Skeletal muscle tissue (tissue), 4 donors: ENCODE data around the gene SPON1. TPM values are rescaled to one million over a fixed set of nuclear protein-coding genes. Genes with fewer than 3 reads are reported as not detected.
"Not testable (repeated sequence)": the region's sequence is repeated elsewhere in the genome, so short reads cannot be mapped to it uniquely, and the experiment has no call there.

Experiments
- H3K27ac ChIP-seq: one replicate; pipeline ENCODE4 v1.7.0; 2013; ENCODE audit warnings: mild to moderate bottlenecking, low read depth, low read length, inconsistent platforms
- H3K27me3 ChIP-seq, 3 donors: one replicate each; pipeline ENCODE4 v1.7.0; 2013; ENCODE audit warnings: low read length in 3 of 3; ENCODE audit not compliant: control insufficient read depth in 3 of 3, insufficient read depth in 3 of 3
- H3K36me3 ChIP-seq, 3 donors: one replicate each; pipeline ENCODE4 v1.7.0; 2013; ENCODE audit warnings: low read length in 3 of 3; ENCODE audit not compliant: control insufficient read depth in 3 of 3, insufficient read depth in 3 of 3
- H3K4me1 ChIP-seq, 3 donors: one replicate each; pipeline ENCODE4 v1.7.0; 2013; ENCODE audit warnings: low read length in 3 of 3, mild to moderate bottlenecking in 3 of 3; ENCODE audit not compliant: control insufficient read depth in 3 of 3, insufficient read depth in 3 of 3
- H3K4me3 ChIP-seq, 3 donors: one replicate each; pipeline ENCODE4 v1.7.0; 2013; ENCODE audit warnings: low read length in 3 of 3
- H3K9ac ChIP-seq, 3 donors: one replicate each; pipeline ENCODE4 v1.7.0; 2013; ENCODE audit warnings: low read length in 3 of 3, mild to moderate bottlenecking in 3 of 3, moderate library complexity in 2 of 3, low read depth in 1 of 3
- H3K9me3 ChIP-seq, 3 donors: one replicate each; pipeline ENCODE4 v1.7.0; 2013; ENCODE audit warnings: low read length in 3 of 3; ENCODE audit not compliant: control insufficient read depth in 3 of 3
- total RNA-seq: library from RNA; depleted of rRNA; stranded (reverse); fragments of >200 nt; gene quantifications from one replicate; pipeline ENCODE4 v1.2.3, GENCODE V29; 2014
- donor health status: Osteomylitis.

Gene SPON1
- total RNA-seq, 1 donor from 2014 or later: 20.4 TPM

- Histone ChIP-seq H3K4me1 (no peaks in the 10 kb centered on the region), H3K9ac (no peak overlapping the region), H3K9me3 (no peaks in the 10 kb centered on the region), H3K36me3 (no peaks in the 10 kb centered on the region), H3K27me3 (no peaks in the 10 kb centered on the region), H3K27ac (peak overlapping the region; percentile 32), H3K4me3 (no peak overlapping the region)
Observed at GRCh38 chr11:14073849-14074476, 111.4 kb downstream of the SPON1 start.

DNA sequence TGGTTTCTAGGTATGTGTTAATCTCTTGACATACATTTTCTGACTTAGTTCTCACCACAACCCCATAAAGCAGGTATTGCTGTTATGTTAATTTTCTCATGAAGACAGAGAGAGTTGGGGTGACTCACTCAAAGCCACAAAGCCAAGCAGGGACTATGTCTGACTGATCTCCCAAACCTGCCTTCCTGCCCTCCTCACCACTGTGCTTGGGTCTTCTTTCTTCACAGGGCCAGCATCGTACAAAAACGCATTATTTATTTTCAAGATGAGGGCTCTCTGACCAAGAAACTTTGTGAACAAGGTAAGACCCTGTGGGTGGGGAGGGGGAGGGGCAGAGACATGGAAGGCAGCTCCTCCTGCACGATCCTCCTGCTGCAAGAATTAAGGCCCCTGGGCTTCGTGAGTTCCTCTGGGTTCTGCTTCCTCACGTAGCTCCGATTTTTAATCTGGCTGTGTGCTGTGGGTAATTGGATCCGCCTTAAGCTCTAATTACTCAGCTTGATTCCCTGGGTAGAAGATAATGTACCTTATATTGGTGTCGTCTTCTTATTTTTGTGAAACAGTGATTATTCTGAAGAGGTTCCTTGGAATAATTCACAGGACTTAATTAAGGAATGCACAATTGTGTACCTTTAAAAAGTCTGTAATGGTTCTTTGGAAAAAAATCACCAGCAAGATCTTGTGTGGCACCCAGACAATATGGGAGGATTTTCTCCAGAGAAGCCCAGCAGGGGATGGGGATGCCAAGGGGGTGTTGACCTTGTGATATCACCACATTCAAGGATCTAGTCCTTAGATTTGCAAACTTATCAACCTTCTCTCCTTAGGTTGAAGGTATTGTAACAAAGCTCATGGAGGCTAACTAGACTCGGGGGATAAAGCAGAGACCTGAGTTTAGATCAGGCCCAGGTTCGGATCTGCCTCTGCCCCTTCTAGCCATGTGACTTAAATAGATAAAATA, 112.9 kb downstream of the SPON1 start:
- no peak overlapping the region for H3K9ac ChIP-seq
- no peaks in the 10 kb centered on the region for H3K4me1 ChIP-seq
- no peaks in the 10 kb centered on the region for H3K36me3 ChIP-seq
- no peak overlapping the region for H3K27ac ChIP-seq
- no peaks in the 10 kb centered on the region for H3K9me3 ChIP-seq
- H3K27me3 ChIP-seq: no peaks in the 10 kb centered on the region
- no peak overlapping the region for H3K4me3 ChIP-seq

- Histone ChIP-seq H3K4me1 (no peaks in the 10 kb centered on the region), H3K4me3 (no peak overlapping the region), H3K9me3 (no peaks in the 10 kb centered on the region), H3K9ac (no peak overlapping the region), H3K27me3 (no peaks in the 10 kb centered on the region), H3K27ac (no peak overlapping the region), H3K36me3 (no peaks in the 10 kb centered on the region)
Observed at GRCh38 chr11:14079011-14079410, 116.5 kb downstream of the SPON1 start.

- Histone ChIP-seq H3K27me3 (no peaks in the 10 kb centered on the region), H3K9me3 (no peaks in the 10 kb centered on the region), H3K27ac (no peak overlapping the region), H3K9ac (no peak overlapping the region), H3K36me3 (no peaks in the 10 kb centered on the region), H3K4me3 (no peak overlapping the region), H3K4me1 (no peaks in the 10 kb centered on the region)
Observed at GRCh38 chr11:14079797-14080196, 117.3 kb downstream of the SPON1 start.

DNA sequence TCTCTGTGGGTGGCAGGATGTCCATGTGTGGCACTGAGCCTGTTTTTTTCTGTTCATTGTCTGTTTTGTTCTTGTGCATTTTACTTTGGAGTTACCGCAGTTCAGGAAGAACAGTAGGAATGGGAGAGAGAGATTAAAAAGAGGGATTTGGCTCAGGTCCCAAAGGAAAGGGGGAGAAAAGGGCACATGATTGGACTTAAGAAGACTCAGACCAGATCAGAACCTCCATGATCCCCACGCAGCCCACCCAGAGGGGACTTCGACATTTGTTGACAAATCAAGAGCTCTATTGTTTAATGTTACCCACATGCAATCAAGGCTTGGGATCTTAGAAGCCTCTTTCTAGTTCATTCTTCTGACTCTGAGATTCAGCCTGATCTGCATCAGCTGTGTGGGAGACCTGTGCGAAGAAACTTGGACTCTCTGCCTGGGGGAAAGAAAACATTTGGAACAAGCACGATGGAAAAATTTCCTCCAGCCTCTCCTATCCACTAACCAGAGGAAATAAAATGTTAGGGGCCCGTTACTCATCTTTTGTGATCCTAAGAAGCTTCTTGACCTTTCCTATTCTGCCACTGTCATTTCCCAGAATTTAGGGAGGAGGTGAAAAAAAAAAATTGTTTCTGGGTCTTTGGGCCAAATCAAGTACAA, 119.2 kb downstream of the SPON1 start:
- peak overlapping the region; percentile 21 for H3K27ac ChIP-seq
- H3K9ac ChIP-seq: no peak overlapping the region
- H3K27me3 ChIP-seq: no peaks in the 10 kb centered on the region
- no peaks in the 10 kb centered on the region for H3K9me3 ChIP-seq
- no peak overlapping the region for H3K4me3 ChIP-seq
- H3K4me1 ChIP-seq: no peaks in the 10 kb centered on the region
- H3K36me3 ChIP-seq: no peaks in the 10 kb centered on the region

- Histone ChIP-seq H3K27ac (peak overlapping the region; percentile 21), H3K4me1 (no peaks in the 10 kb centered on the region), H3K4me3 (no peak overlapping the region), H3K36me3 (no peaks in the 10 kb centered on the region), H3K9me3 (no peaks in the 10 kb centered on the region), H3K27me3 (no peaks in the 10 kb centered on the region), H3K9ac (no peak overlapping the region)
Observed at GRCh38 chr11:14082338-14082737, 119.8 kb downstream of the SPON1 start.

DNA sequence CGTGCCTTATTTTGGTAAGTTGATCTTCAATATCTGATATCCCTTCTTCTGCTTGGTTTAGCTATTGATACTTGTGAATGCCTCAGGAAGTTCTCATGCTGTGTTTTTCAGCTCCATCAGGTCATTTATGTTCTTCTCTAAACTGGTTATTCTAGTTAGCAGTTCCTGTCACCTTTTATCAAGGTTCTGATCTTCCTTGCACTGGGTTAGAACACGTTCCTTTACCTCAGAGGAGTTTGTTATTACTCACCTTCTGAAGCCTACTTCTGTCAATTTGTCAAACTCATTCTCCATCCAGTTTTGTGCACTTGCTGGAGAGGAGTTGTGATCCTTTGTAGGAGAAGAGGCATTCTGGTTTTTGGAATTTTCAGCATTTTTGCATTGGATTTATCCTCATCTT, 126.3 kb downstream of the SPON1 start:
- not testable (repeated sequence) for H3K4me3 ChIP-seq, H3K4me1 ChIP-seq, H3K9me3 ChIP-seq, H3K27me3 ChIP-seq, H3K27ac ChIP-seq, H3K9ac ChIP-seq, H3K36me3 ChIP-seq

DNA sequence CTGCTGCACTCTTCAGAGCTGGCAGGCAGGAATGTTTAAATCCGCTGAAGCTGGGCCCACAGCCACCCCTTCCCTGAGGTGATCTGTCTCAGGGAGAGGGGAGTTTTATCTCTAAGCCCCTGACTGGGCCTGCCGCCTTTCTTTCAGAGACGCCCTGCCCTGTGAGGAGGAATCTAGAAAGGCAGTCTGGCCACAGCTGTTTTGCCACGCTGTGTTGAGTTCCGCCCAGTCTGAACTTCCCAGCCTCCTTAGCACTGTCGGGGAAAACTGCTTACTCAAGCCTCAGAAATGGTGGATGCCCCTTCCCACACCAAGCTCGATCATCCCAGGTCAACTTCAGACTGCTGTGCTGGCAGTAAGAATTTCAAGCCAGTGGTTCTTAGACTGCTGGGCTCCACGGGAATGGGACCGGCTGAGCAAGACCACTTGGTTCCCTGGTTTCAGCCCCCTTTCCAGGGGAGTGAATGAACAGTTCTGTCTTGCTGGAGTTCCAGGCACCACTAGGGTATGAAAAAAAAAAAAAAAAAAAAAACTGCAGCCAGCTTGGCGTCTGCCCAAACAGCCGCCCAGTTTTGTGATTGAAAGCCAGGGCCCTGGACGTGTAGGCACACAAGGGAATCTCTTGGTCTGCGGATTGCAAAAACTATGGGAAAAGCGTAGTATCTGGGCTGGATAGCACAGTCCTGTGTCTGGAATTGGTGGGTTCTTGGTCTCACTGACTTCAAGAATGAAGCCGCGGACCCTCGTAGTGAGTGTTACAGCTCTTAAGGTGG, 127.4 kb downstream of the SPON1 start:
- Histone ChIP-seq H3K4me1 (no peaks in the 10 kb centered on the region), H3K27me3 (peaks cover 0 to 4% (median 4%) of the 10 kb centered on the region in 3 donors), H3K4me3 (no peak overlapping the region), H3K27ac (no peak overlapping the region), H3K9ac (no peak overlapping the region), H3K36me3 (no peaks in the 10 kb centered on the region), H3K9me3 (no peaks in the 10 kb centered on the region)

DNA sequence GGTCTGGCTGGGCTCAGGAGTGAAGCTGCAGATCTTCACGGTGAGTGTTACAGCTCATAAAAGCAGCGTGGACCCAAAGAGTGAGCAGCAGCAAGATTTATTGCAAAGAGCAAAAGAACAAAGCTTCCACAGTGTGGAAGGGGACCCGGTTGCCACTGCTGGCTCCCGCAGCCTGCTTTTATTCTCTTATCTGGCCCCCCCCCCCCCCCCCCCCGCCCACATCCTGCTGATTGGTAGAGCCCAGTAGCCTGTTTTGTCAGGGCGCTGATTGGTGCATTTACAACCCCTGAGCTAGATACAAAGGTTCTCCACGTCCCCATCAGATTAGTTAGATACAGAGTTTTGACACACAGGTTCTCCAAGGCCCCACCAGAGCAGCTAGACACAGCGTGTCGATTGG, 128.1 kb downstream of the SPON1 start:
- H3K36me3 ChIP-seq, H3K27ac ChIP-seq, H3K9ac ChIP-seq, H3K4me1 ChIP-seq, H3K9me3 ChIP-seq, H3K4me3 ChIP-seq, H3K27me3 ChIP-seq: not testable (repeated sequence)
